NOMO-1 (cell line): ENCODE data around the gene POLR2J3.
"Not testable (repeated sequence)": the region's sequence is repeated elsewhere in the genome, so short reads cannot be mapped to it uniquely, and the experiment has no call there.

Experiments
- DNase-seq, 2 experiments: peaks; one replicate each; lab custom pipeline; 2025; ENCODE audit not compliant: unreplicated experiment in 2 of 2; lab: John Stamatoyannopoulos, UW

POLR2J3 gene

GRCh38 chr7:102527182-102527581 lies 45.2 kb downstream of the POLR2J3 start:
- not testable (repeated sequence) for DNase-seq

GRCh38 chr7:102524803-102525202 lies 47.6 kb downstream of the POLR2J3 start:
- not testable (repeated sequence) for DNase-seq

GRCh38 chr7:102520797-102521196 lies 51.6 kb downstream of the POLR2J3 start:
- DNase-seq, result not testable (repeated sequence)

- DNase-seq, result not testable (repeated sequence)
These were observed 54.7 kb downstream of the POLR2J3 start, which contains the start of gene RASA4B for GRCh38 chr7:102517550-102518147. RASA4B (minus strand) TSS chr7:102517777; CDS start chr7:102517710, 67 bp downstream.
